Bronchial epithelial cell (primary cell): Measurements from ENCODE around the gene ZSWIM4. TPM values are rescaled to one million over a fixed set of nuclear protein-coding genes. Genes with fewer than 3 reads are reported as not detected.

Experiments
- DNase-seq: peaks from one replicate; pipeline ENCODE4 v3.0.0-alpha.2; 2010; ENCODE audit warnings: low read depth
- FAIRE-seq: peaks from 2 replicates; lab custom pipeline; 2011; peaks lifted over from hg19 to GRCh38; lab: Jason Lieb, UNC
- H3K27me3 ChIP-seq: 2 replicates; pipeline ENCODE4 v1.5.1; 2011; ENCODE audit warnings: low read length; ENCODE audit not compliant: control insufficient read depth, insufficient read depth
- H3K36me3 ChIP-seq: 2 replicates; pipeline ENCODE4 v1.5.1; 2011; ENCODE audit warnings: low read length; ENCODE audit not compliant: control insufficient read depth, insufficient read depth
- H3K4me3 ChIP-seq: 2 replicates; pipeline ENCODE4 v1.5.1; 2011; ENCODE audit warnings: mild to moderate bottlenecking, low read depth, low read length, control low read depth
- CTCF ChIP-seq: IDR thresholded peaks from 2 replicates; pipeline ENCODE4 v1.5.1; 2011; ENCODE audit warnings: mild to moderate bottlenecking, moderate library complexity, low read length, control low read depth, inconsistent platforms; ENCODE audit not compliant: insufficient read depth, severe bottlenecking
- total RNA-seq: library from RNA; depleted of rRNA; stranded (reverse); fragments of >200 nt; gene quantifications from 2 replicates; pipeline ENCODE4 v1.2.1, GENCODE V29; 2014

Gene ZSWIM4
- total RNA-seq, 1 donor from 2014 or later, result 3.2 TPM

DNA sequence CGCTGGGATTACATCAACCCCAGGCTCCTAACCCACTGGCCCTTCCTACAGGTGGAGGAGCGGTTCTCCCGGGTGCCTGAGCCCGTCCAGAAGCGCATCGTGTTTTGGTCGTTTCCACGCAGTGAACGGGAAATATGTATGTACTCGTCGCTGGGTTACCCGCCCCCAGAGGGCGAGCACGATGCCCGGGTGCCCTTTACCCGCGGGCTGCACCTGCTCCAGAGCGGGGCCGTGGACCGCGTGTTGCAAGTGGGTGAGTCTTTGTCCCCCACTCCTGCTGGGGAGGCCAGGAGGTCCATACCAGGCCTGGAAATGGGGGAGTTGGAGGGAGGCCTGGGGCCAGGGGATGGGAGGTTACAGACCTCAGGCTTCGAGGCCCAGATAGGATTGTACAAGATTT lies 4.4 kb downstream of the ZSWIM4 start:
- DNase-seq (no peak), FAIRE-seq (no peak)
- H3K4me3 ChIP-seq, result no peak overlapping the region
- no peak for TF ChIP-seq CTCF
- no peaks in the 10 kb centered on the region for H3K27me3 ChIP-seq
- peaks cover 5% of the 10 kb centered on the region for H3K36me3 ChIP-seq

DNA sequence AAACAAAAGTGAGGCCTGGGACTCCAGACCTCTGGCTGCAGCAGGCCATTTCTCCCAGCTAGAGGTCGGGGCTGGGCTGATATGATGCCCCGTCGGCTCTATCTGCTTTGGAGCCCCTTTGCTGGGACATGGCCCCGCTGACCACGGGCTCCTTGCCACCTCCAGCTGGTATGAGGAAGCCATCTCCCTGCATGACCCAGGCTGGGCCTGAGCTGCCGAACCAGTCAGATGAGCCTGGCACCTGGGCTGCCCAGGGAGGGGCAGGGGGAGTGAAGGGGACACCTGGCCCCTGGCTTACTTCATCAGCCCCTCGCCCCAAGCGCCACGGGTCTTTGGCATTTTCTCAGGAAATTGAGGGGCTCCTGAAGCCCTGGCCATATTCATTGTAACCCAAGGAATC lies 7.8 kb downstream of the ZSWIM4 start:
- Histone ChIP-seq H3K4me3 (no peak overlapping the region), H3K36me3 (peaks cover 15% of the 10 kb centered on the region), H3K27me3 (no peaks in the 10 kb centered on the region)
- TF ChIP-seq CTCF, result no peak
- DNase-seq, result no peak
- FAIRE-seq, result no peak

DNA sequence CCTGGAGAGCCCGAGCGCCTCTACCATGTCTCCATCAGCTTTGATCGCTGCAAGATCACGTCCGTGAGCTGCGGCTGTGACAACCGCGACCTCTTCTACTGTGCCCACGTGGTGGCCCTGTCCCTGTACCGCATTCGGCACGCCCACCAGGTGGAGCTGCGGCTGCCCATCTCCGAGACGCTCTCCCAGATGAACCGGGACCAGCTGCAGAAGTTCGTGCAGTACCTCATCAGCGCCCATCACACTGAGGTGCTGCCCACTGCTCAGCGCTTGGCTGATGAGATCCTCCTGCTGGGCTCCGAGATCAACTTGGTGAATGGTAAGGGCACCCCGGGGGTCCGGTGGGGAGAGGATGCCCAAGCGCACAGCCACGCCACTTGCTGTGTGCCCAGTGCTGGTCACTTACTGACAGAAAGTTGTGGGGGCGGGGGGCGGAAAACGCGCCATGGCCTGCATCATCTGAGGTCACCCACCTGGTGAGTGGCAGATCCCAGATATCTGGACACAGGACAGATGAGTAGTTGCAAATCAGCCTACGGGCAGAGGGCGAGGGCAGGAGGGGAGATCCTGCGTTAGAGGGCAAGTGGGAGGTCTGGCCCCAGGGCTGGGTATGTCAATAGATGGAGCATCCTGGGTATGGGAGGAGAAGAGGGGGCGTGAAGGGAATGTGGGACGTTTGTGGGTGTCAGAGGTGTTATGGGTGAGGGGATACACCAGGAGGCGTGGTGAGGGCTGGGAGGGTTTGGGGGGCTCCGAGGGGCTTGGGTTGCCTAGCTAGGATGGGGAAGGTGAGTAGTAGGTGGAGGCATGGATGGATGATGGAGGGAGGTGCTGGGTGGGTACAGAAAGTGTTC lies 9.8 kb downstream of the ZSWIM4 start:
- Histone ChIP-seq H3K36me3 (peaks cover 11% of the 10 kb centered on the region), H3K27me3 (no peaks in the 10 kb centered on the region), H3K4me3 (no peak overlapping the region)
- DNase-seq (no peak), FAIRE-seq (no peak)
- peak; percentile 7 for TF ChIP-seq CTCF

DNA sequence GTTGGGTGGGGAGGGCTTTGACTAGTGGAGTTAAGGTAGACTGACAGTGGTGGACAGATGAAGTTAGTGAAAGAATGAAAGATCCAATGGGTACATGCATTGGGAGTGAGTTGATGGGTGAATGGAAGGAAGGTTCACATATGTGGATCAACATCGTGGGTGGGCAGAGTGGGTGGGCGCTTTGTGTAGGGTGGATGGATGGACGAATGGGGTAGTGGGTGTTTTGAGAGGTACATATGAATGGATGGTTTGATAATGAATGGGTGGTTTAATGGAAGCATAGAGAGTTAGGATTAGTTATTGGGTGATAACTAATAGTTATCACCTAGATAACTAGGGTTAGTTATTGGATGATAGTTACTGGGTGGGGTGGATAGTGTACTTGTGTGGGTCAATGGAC lies 11.5 kb downstream of the ZSWIM4 start:
- TF ChIP-seq CTCF, result no peak
- FAIRE-seq (no peak), DNase-seq (no peak)
- H3K4me3 ChIP-seq, result no peak overlapping the region
- peaks cover 10% of the 10 kb centered on the region for H3K36me3 ChIP-seq
- no peaks in the 10 kb centered on the region for H3K27me3 ChIP-seq

- FAIRE-seq (peak; percentile 81), DNase-seq (no peak)
- no peak for TF ChIP-seq CTCF
- Histone ChIP-seq H3K36me3 (peaks cover 10% of the 10 kb centered on the region), H3K27me3 (no peaks in the 10 kb centered on the region), H3K4me3 (no peak overlapping the region)
Measured at GRCh38 chr19:13807421-13808021, 12.3 kb downstream of the ZSWIM4 start.
